ENCODE measurements around the gene ESPN.

The ESPN gene

DNA sequence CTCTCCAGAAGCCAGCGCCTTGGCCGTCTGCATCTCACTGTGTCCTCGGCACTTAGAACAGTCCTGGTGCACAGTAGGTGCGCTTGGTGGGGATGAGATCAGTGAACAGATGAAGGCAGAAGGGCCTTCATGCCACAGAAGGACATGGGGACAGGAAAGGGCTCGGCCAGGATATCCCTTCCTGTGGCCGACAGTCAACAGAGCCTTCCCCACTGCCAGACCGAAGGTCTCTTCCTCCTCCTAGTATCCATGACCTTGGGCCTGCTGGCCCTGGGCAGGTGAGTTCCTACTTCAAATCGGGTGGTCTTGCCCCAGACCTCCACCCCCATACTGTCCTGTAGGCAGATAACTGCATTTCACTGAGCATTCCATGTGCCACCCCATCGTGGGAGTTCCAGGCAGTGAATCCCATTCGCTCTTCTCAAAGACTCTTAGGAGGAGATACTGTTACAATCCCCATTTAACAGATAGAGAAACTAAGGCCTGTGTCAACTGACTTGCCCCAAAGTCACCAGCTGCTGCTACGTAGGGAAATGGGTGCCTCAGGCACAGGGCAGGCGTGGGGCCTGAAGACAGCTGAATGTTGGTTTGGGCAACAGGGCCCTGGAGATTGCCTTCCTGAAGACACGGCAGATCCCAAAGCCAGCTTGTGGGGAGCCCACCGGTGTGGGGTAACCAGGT lies 63.4 kb downstream of the ESPN start:
- no peak for DNase-seq (ENCODE audit: low read depth)

DNA sequence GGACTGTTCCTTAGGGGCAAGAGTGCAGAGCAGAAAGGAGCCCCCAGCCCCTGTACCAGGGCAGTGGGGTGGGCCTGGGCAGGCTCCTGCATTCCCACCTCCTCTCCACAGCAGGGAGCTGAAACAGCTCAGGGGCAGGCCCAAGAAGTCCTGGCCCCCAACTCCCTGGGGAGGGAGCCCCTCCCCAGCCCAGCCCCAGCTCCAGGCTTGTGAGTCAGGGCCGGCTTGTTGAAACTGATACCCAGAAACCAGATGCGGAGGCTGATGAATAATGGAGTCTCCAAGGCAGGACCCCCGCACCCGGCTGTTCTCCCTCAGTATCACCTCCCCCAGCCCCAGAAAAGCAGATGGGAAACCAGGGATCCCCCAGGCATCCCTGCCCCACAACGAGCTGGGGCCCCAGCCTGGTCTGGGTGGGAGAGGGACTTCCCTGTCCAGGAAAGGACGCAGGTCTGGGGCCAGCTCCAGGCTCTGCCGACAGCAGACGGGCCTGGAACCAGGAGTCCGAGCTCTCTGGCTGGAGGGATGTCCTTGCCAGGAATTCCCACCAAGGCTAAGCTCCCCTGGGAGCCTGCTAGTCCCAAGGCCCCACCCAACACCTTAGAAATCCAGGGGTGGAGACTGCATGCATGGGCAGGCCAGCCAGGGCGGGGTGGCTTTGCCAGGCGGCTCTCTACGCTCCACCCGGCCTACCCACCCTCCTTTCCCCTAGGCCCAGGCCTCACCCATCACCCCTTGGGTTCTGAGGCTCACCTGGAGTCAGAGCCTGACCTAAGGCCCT lies 64.2 kb downstream of the ESPN start:
- DNase-seq (ENCODE audit: low read depth), result no peak
- no peak for TF ChIP-seq MYC (IDR thresholded peaks at IDR 0.05; ENCODE audit: low read depth, low read length)
- TF ChIP-seq, protein P1, sequence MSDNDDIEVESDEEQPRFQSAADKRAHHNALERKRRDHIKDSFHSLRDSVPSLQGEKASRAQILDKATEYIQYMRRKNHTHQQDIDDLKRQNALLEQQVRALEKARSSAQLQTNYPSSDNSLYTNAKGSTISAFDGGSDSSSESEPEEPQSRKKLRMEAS (IDR thresholded peaks at IDR 0.05; ENCODE audit: low read depth, low read length), result no peak
- TF ChIP-seq POLR2A (IDR thresholded peaks at IDR 0.05; ENCODE audit: extremely low read depth, insufficient read length), result no peak
- TF ChIP-seq, protein P2, sequence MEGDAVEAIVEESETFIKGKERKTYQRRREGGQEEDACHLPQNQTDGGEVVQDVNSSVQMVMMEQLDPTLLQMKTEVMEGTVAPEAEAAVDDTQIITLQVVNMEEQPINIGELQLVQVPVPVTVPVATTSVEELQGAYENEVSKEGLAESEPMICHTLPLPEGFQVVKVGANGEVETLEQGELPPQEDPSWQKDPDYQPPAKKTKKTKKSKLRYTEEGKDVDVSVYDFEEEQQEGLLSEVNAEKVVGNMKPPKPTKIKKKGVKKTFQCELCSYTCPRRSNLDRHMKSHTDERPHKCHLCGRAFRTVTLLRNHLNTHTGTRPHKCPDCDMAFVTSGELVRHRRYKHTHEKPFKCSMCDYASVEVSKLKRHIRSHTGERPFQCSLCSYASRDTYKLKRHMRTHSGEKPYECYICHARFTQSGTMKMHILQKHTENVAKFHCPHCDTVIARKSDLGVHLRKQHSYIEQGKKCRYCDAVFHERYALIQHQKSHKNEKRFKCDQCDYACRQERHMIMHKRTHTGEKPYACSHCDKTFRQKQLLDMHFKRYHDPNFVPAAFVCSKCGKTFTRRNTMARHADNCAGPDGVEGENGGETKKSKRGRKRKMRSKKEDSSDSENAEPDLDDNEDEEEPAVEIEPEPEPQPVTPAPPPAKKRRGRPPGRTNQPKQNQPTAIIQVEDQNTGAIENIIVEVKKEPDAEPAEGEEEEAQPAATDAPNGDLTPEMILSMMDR (IDR thresholded peaks at IDR 0.05; ENCODE audit: low read depth, low read length), result no peak
- no peak overlapping the region for H3K4me3 ChIP-seq (ENCODE audit: low read depth, low read length)

More for the DNA sequence above, 63.4 kb downstream of the ESPN start:
- TF ChIP-seq, protein P1 (IDR thresholded peaks at IDR 0.05; ENCODE audit: low read depth, low read length), result no peak
- TF ChIP-seq, protein P2 (IDR thresholded peaks at IDR 0.05; ENCODE audit: low read depth, low read length), result no peak
- TF ChIP-seq MYC (IDR thresholded peaks at IDR 0.05; ENCODE audit: low read depth, low read length), result no peak
- TF ChIP-seq POLR2A (IDR thresholded peaks at IDR 0.05; ENCODE audit: extremely low read depth, insufficient read length), result no peak
- no peak overlapping the region for H3K4me3 ChIP-seq (ENCODE audit: low read depth, low read length)

DNA sequence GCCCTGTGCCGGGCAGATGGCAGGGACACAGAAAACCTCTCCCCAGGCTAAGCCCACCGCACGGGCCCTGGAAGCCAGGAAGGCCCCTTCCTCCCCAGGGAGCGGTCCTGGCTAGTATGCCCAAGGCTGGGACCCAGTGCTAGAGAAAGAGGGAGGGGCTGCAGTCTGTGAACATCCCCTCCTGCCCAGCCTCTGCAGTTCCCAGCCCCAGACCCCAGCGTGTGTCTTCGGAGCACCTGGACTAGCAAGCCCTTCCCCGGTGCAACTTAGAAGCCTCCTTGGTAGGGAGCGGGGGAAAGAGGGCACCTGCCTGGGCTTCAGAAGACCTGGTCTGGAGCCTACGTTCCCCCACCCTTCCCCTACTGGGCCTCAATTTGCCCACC lies 64.8 kb downstream of the ESPN start:
- TF ChIP-seq MYC (IDR thresholded peaks at IDR 0.05; ENCODE audit: low read depth, low read length), result no peak
- TF ChIP-seq POLR2A (IDR thresholded peaks at IDR 0.05; ENCODE audit: extremely low read depth, insufficient read length), result no peak
- TF ChIP-seq, protein P1 (IDR thresholded peaks at IDR 0.05; ENCODE audit: low read depth, low read length), result no peak
- TF ChIP-seq, protein P2 (IDR thresholded peaks at IDR 0.05; ENCODE audit: low read depth, low read length), result no peak
- H3K4me3 ChIP-seq (ENCODE audit: low read depth, low read length), result peak overlapping the region; percentile 28
- DNase-seq (ENCODE audit: low read depth), result no peak

DNA sequence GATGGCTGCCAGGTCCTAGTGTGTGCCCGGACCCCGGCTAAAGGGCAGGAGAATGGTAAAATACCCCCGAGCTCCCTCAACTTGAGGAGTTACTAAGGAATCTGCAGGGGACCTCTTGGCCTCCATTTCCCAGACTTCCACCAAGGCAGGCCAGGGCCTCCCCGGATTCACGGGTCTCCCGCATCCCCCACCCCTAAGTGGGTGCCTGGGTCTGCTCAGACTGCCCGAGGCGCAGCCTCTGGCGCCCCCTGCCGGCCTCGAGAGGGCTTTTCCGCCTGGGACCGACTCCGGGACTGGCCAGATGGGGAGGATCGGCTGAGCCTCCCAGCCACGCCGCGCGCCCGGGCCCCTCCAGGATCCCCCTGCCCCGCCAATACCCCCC lies 65.2 kb downstream of the ESPN start:
- peak; percentile 85 for DNase-seq (ENCODE audit: low read depth)

DNA sequence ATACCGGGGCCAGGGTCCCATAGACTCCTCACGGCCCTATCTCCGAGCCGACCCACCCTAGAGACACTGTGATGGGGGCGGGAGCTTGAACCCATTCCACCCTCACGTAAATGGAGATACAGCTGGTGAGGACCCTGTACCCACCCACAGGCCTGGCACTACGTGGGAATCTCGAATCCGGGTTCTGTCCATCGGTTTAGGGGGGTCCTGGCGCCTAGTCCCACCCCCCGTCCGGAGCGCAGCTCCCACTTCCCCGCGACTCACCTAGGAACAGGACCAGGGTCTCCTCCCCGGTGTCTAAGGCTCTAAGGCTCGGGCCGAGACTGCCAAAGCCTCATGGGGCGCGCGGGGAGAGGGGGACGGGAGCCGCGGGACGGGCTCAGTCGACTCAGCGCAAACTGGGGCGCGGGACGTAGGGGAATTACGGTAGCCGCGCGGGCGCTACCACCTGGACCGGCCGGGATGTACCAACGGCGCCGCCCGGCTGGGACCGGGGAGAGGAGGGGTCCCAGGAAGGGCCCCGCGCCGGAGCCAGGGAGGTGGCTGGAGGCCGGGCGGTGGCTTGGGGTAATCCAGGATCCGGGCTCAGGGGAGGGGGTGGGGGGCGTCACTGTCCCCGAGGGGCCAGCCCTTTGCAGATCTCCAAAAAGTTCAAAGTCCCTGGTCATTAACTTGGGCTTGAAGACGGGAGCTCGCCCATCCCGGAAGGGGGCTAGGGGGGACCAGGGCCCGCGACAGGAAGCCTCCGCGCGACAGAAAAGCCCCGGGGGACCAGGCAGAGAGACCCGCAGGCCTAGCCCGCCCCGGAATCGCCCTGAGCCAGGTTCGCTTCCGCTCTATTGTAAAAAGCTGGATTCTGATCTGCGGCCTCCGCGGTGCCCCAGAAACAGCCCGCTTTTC lies 65.9 kb downstream of the ESPN start:
- H3K4me3 ChIP-seq (ENCODE audit: low read depth, low read length), result peak overlapping the region; percentile 71
- DNase-seq (ENCODE audit: low read depth), result peak; percentile 91
- TF ChIP-seq POLR2A (IDR thresholded peaks at IDR 0.05; ENCODE audit: extremely low read depth, insufficient read length) (peak; percentile 38), MYC (IDR thresholded peaks at IDR 0.05; ENCODE audit: low read depth, low read length) (peak; percentile 66; the same call in 1 of the 2 replicates)
- TF ChIP-seq, protein P1 (IDR thresholded peaks at IDR 0.05; ENCODE audit: low read depth, low read length), result peak; percentile 47; the same call in 1 of the 2 replicates
- TF ChIP-seq, protein P2 (IDR thresholded peaks at IDR 0.05; ENCODE audit: low read depth, low read length), result no peak

More for the DNA sequence above, 65.2 kb downstream of the ESPN start:
- TF ChIP-seq, protein P2 (IDR thresholded peaks at IDR 0.05; ENCODE audit: low read depth, low read length), result peak; percentile 86
- no peak for TF ChIP-seq POLR2A (IDR thresholded peaks at IDR 0.05; ENCODE audit: extremely low read depth, insufficient read length)
- H3K4me3 ChIP-seq (ENCODE audit: low read depth, low read length), result peak overlapping the region; percentile 71
